ENCODE measurements around the gene TSPAN9. TPM values are rescaled to one million over a fixed set of nuclear protein-coding genes. Genes with fewer than 3 reads are reported as not detected.

TSPAN9 gene
- total and polyA plus RNA-seq, 9 of the 15 experiments (the other 6 are each of a cell fraction or from before 2014, with no cell fraction given), result 0.23 to 2.1 (median 0.60) TPM; not detected in 2

DNA sequence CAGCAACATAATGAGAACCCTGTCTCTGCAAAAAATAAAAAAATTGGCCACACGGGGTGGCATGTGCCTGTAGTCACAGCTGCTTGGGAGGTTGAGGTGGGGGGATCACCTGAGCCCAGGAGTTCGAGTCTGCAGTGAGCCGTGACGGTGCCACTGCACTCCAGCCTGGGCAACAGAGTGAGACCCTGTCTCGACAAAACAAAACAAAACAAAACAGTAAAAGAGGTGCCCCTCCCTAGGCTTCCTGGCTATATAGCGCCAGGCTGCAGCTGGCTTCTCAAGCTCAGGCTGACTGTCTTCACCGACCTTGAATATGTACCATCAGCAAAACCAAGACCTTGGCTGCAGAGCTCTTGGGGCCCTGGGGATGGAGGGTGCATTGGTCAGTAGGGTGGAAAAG is 29.4 kb downstream of the TSPAN9 start:
- 8% methylated on average over 7 of the region's 7 CpGs for WGBS (ENCODE audit: insufficient coverage, low coverage, missing lambda C conversion rate)
- no peak overlapping the region for H3K27ac ChIP-seq (ENCODE audit: extremely low read depth, low read depth, low read length)
- FAIRE-seq, result no peak
- BruUV-seq (replicated peaks), result no TSS peak
- DNase-seq (ENCODE audit: extremely low read depth in 1 of 4, low spot score in 3 of 4), result no peak
- H3K9me3 ChIP-seq (replicated peaks; ENCODE audit: control insufficient read depth, insufficient read depth, low read depth, low read length), result no peaks in the 10 kb centered on the region
- no peak for ATAC-seq
- no peak overlapping the region for H3K4me3 ChIP-seq
- intact Hi-C loops (cut with micrococcal nuclease) (no loop called here), in situ Hi-C loops (cut with MboI) (no loop called here)
- H4K20me1 ChIP-seq (replicated peaks; ENCODE audit: control insufficient read depth, insufficient read depth, low read length), result no peaks in the 10 kb centered on the region
- H3K36me3 ChIP-seq (ENCODE audit: control insufficient read depth, insufficient read depth, low read length), result no peaks in the 10 kb centered on the region
- no peaks in the 10 kb centered on the region for H3K9me1 ChIP-seq (ENCODE audit: control insufficient read depth, insufficient read depth, low read length)
- CTCF ChIA-PET (ENCODE audit: low intra/inter-chr PET ratio), result no interaction called here
- H3K4me2 ChIP-seq (ENCODE audit: insufficient read depth, low read length), result no peak overlapping the region
- H3K79me2 ChIP-seq (ENCODE audit: control insufficient read depth, insufficient read depth, low read length), result no peaks in the 10 kb centered on the region
- no peak overlapping the region for H2AFZ ChIP-seq (ENCODE audit: low read depth, low read length)
- POLR2A ChIA-PET, result no interaction called here
- no peaks in the 10 kb centered on the region for H3K4me1 ChIP-seq (replicated peaks in 1 of 2; ENCODE audit: control insufficient read depth in 2 of 2, insufficient read depth in 2 of 2, low read length in 2 of 2)
- no peak overlapping the region for H3K9ac ChIP-seq (ENCODE audit: insufficient read depth in 1 of 2, low read depth in 2 of 2, low read length in 2 of 2)
- TF ChIP-seq SP2 (IDR thresholded peaks at IDR 0.05; ENCODE audit: extremely low read depth, low read depth, low read length, poor library complexity, severe bottlenecking) (no peak), RFX7 (CRISPR knock-in tag; IDR thresholded peaks at IDR 0.05) (no peak), FOSL1 (tag; conservative IDR thresholded peaks at IDR 0.05) (no peak), C11orf30 (IDR thresholded peaks at IDR 0.05; ENCODE audit: low read depth) (no peak), CCNT2 (IDR thresholded peaks at IDR 0.05; ENCODE audit: borderline replicate concordance, extremely low read depth, insufficient read length, low read depth, low read length) (no peak), ZNF174 (CRISPR knock-in tag; IDR thresholded peaks at IDR 0.05) (no peak), NFE2L1 (tag; IDR thresholded peaks at IDR 0.05; ENCODE audit: borderline replicate concordance, low read depth) (no peak), TCF7 (IDR thresholded peaks at IDR 0.05; ENCODE audit: borderline replicate concordance) (no peak), EZH2 (IDR thresholded peaks at IDR 0.05; ENCODE audit: borderline replicate concordance, low read depth, low read length) (no peak), SIRT6 (IDR thresholded peaks at IDR 0.05; ENCODE audit: low read depth, low read length) (no peak), SETDB1 (IDR thresholded peaks at IDR 0.05; ENCODE audit: low read length) (no peak), ATF7 (IDR thresholded peaks at IDR 0.05) (no peak), TGIF2 (CRISPR knock-in tag; IDR thresholded peaks at IDR 0.05) (no peak)
- TF ChIP-seq, protein P1, sequence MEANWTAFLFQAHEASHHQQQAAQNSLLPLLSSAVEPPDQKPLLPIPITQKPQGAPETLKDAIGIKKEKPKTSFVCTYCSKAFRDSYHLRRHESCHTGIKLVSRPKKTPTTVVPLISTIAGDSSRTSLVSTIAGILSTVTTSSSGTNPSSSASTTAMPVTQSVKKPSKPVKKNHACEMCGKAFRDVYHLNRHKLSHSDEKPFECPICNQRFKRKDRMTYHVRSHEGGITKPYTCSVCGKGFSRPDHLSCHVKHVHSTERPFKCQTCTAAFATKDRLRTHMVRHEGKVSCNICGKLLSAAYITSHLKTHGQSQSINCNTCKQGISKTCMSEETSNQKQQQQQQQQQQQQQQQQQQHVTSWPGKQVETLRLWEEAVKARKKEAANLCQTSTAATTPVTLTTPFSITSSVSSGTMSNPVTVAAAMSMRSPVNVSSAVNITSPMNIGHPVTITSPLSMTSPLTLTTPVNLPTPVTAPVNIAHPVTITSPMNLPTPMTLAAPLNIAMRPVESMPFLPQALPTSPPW (CRISPR knock-in tag; IDR thresholded peaks at IDR 0.05), result no peak
- TF ChIP-seq, protein P2, sequence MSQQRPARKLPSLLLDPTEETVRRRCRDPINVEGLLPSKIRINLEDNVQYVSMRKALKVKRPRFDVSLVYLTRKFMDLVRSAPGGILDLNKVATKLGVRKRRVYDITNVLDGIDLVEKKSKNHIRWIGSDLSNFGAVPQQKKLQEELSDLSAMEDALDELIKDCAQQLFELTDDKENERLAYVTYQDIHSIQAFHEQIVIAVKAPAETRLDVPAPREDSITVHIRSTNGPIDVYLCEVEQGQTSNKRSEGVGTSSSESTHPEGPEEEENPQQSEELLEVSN (IDR thresholded peaks at IDR 0.05; ENCODE audit: borderline replicate concordance in 1 of 2, extremely low read depth in 1 of 2, insufficient read depth in 1 of 2, insufficient read length in 1 of 2, low read depth in 1 of 2, low read length in 1 of 2, poor library complexity in 1 of 2, severe bottlenecking in 1 of 2), result no peak
- H3K27me3 ChIP-seq (ENCODE audit: control insufficient read depth in 2 of 2, insufficient read depth in 2 of 2, low read length in 2 of 2), result peaks cover 12 to 41% of the 10 kb centered on the region in 2 experiments

All from K562 (cell line).